Neural progenitor cell (in vitro differentiated cells): ENCODE measurements around the gene MYMX. TPM values are rescaled to one million over a fixed set of nuclear protein-coding genes. Genes with fewer than 3 reads are reported as not detected.
A peak's percentile ranks its signal among the peaks of the same experiment; 100 is the strongest.

ENCODE experiments used
- DNase-seq: peaks from one replicate; pipeline ENCODE4 v3.0.0-alpha.2; 2016; ENCODE audit warnings: low spot score
- H2AFZ ChIP-seq: fragments of 200-600 bp; sonication (generic); replicated peaks from 2 replicates; pipeline ENCODE4 v1.6.1; 2016; ENCODE audit warnings: antibody characterized with exemption
- H3F3A ChIP-seq: fragments of 200-600 bp; sonication (generic); 2 replicates; pipeline ENCODE4 v1.6.1; 2016; ENCODE audit warnings: antibody characterized with exemption, low read depth
- H3K27ac ChIP-seq: fragments of 200-600 bp; sonication (generic); 2 replicates; pipeline ENCODE4 v1.5.1; 2016; ENCODE audit warnings: mild to moderate bottlenecking
- H3K27me3 ChIP-seq: fragments of 200-600 bp; sonication (generic); 2 replicates; pipeline ENCODE4 v1.6.1; 2016; ENCODE audit warnings: mild to moderate bottlenecking, moderate library complexity
- H3K36me3 ChIP-seq: fragments of 200-600 bp; sonication (generic); 2 replicates; pipeline ENCODE4 v1.5.1; 2016
- H3K4me1 ChIP-seq: fragments of 200-600 bp; sonication (generic); 2 replicates; pipeline ENCODE4 v1.6.1; 2016; ENCODE audit warnings: mixed run types
- H3K4me2 ChIP-seq: fragments of 200-600 bp; sonication (generic); 2 replicates; pipeline ENCODE4 v1.6.1; 2016
- H3K4me3 ChIP-seq: fragments of 200-600 bp; sonication (generic); 2 replicates; pipeline ENCODE4 v1.5.1; 2016
- H3K79me2 ChIP-seq: fragments of 200-600 bp; sonication (generic); 2 replicates; pipeline ENCODE4 v1.6.1; 2016; ENCODE audit warnings: low read depth
- H3K9ac ChIP-seq: fragments of 200-600 bp; sonication (generic); 2 replicates; pipeline ENCODE4 v1.6.1; 2016
- H3K9me3 ChIP-seq: fragments of 200-600 bp; sonication (generic); 2 replicates; pipeline ENCODE4 v1.5.1; 2016; ENCODE audit warnings: low read depth
- H4K20me1 ChIP-seq: fragments of 200-600 bp; sonication (generic); 2 replicates; pipeline ENCODE4 v1.6.1; 2016; ENCODE audit warnings: low read depth
- H3K27ac Mint-ChIP-seq: 3 replicates; pipeline ENCODE4 v1.8.0; 2021; ENCODE audit warnings: mixed read lengths
- H3K27me3 Mint-ChIP-seq: 2 replicates; pipeline ENCODE4 v1.8.0; 2022; ENCODE audit warnings: low read depth, mild to moderate bottlenecking, inconsistent platforms, moderate library complexity, mixed read lengths; ENCODE audit not compliant: insufficient read depth
- H3K36me3 Mint-ChIP-seq: 3 replicates; pipeline ENCODE4 v1.8.0; 2021; ENCODE audit warnings: mixed read lengths
- H3K4me1 Mint-ChIP-seq: 3 replicates; pipeline ENCODE4 v1.8.0; 2021; ENCODE audit warnings: mixed read lengths
- H3K4me3 Mint-ChIP-seq: 3 replicates; pipeline ENCODE4 v1.8.0; 2021; ENCODE audit warnings: mild to moderate bottlenecking, moderate library complexity, mixed read lengths
- H3K9me3 Mint-ChIP-seq: 3 replicates; pipeline ENCODE4 v1.8.0; 2020; ENCODE audit warnings: mixed read lengths
- EZH2 ChIP-seq: fragments of 200-600 bp; sonication (generic); IDR thresholded peaks from 2 replicates; pipeline ENCODE4 v1.6.1; 2017; ENCODE audit warnings: antibody characterized with exemption, mild to moderate bottlenecking, moderate library complexity
- EZH2phosphoT487 ChIP-seq: fragments of 200-600 bp; sonication (generic); IDR thresholded peaks from 2 replicates; pipeline ENCODE4 v1.6.1; 2017; ENCODE audit warnings: antibody characterized with exemption
- total RNA-seq: library from RNA; depleted of rRNA; stranded (reverse); fragments of >200 nt; gene quantifications from 2 replicates; pipeline ENCODE4 v1.2.3, GENCODE V29; 2015; ENCODE audit warnings: low replicate concordance
- TF ChIP-seq, protein P1 (sequence below): fragments of 200-600 bp; sonication (generic); IDR thresholded peaks from 2 replicates; pipeline ENCODE4 v1.5.1; 2017; ENCODE audit warnings: antibody characterized with exemption, mild to moderate bottlenecking

MYMX gene
- total RNA-seq, 1 donor from 2014 or later, result 0.54 TPM

DNA sequence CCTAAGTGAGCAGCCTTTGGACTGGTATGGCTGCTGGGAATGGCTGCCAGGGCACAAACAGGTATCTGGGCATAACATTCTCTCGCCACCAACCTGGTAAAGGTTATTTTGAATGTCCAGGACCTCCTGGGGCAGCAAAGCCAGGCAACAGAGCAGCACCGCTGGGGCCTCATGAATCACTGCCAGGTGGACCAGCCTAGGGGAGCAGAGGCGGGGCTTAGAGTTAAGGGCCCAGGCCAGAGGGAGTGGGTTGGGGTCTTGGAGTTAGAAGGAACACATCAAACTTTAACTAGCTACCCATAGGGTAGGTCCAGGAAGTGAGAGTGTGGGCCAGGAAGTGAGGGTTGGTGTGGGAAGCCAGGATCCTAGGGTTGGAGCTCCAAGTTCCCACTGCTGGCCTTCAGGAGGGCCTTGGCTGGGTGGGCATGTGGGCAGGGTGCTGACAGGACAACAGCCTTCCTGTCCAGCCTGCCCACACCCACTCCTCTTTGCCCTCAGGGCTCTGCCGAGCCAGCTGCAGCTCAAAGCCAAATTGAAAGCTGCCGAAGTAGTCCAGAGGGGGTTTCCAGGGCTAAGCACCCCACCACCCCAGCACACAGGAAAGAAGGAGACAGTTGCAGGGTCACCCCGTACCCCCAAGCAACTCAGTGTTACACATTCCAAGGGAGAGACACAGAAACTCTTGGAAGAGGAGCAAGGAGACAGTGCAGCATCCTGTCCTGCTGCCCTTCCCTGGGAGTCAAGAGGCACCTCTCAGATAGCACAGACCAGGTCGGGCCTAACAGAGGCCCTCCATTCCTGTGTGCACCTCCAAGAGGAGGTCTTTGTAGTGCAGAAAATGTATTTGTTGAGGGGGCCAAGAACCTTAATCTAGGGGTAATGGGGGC lies 46.0 kb downstream of the MYMX start:
- Histone ChIP-seq H2AFZ (no peak overlapping the region), H3K9ac (peak overlapping the region; percentile 3), H3K9me3 (no peaks in the 10 kb centered on the region), H3K4me1 (peaks cover 19% of the 10 kb centered on the region), H3K4me3 (no peak overlapping the region), H3K27ac (no peak overlapping the region), H3K27me3 (no peaks in the 10 kb centered on the region), H3K4me2 (peak overlapping the region; percentile 83), H3F3A (peaks cover 8% of the 10 kb centered on the region), H4K20me1 (peaks cover 10% of the 10 kb centered on the region), H3K36me3 (no peaks in the 10 kb centered on the region), H3K79me2 (peaks cover 14% of the 10 kb centered on the region)
- peak overlapping the region; percentile 93 for H3K4me3 Mint-ChIP-seq
- DNase-seq, result no peak
- TF ChIP-seq, protein P1, sequence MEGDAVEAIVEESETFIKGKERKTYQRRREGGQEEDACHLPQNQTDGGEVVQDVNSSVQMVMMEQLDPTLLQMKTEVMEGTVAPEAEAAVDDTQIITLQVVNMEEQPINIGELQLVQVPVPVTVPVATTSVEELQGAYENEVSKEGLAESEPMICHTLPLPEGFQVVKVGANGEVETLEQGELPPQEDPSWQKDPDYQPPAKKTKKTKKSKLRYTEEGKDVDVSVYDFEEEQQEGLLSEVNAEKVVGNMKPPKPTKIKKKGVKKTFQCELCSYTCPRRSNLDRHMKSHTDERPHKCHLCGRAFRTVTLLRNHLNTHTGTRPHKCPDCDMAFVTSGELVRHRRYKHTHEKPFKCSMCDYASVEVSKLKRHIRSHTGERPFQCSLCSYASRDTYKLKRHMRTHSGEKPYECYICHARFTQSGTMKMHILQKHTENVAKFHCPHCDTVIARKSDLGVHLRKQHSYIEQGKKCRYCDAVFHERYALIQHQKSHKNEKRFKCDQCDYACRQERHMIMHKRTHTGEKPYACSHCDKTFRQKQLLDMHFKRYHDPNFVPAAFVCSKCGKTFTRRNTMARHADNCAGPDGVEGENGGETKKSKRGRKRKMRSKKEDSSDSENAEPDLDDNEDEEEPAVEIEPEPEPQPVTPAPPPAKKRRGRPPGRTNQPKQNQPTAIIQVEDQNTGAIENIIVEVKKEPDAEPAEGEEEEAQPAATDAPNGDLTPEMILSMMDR, result no peak
- TF ChIP-seq EZH2 (no peak), EZH2phosphoT487 (no peak)
- no peaks in the 10 kb centered on the region for H3K36me3 Mint-ChIP-seq
- peaks cover 45% of the 10 kb centered on the region for H3K4me1 Mint-ChIP-seq
- no peak overlapping the region for H3K27ac Mint-ChIP-seq
- H3K27me3 Mint-ChIP-seq, result peaks cover 3% of the 10 kb centered on the region
- H3K9me3 Mint-ChIP-seq, result no peaks in the 10 kb centered on the region

DNA sequence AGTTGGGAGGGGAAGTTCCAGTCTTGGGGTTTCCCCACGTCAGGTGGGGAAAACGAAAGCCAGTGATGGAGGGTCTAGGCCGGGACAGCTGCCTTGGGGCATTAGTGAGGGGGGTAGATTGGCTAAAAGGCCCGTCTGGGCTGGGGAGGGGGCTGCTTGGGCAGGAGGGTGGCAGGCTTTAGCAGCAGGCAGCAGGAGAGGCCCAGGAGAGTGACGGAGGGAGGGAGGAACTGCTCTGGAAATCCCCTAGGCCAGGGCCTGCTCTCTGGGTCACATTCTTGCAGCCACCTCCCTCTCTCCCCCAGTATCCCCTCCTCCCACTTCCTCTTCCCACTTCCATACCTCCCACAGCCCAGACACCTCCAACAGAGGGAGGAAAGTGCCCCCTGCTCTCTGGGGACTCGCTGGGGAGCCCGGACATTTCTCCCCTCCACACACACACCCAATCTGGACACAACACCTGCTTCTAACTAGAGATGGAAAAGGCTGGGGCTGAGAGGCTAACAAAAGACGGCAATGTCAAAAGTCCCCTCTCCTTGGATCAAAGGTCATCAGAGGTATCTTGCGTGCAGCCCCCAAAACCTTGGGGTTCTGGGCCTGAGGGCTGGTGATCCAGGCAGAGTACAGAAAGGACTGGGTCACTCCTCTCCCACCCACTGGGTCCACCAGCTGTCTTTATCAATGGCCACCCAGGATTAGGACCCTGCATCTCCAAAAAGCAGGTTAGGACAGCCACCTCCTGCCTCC lies 46.8 kb downstream of the MYMX start:
- Histone ChIP-seq H3K79me2 (peaks cover 14% of the 10 kb centered on the region), H3F3A (peaks cover 12% of the 10 kb centered on the region), H3K9ac (peak overlapping the region; percentile 3), H4K20me1 (peaks cover 10% of the 10 kb centered on the region), H2AFZ (no peak overlapping the region), H3K36me3 (no peaks in the 10 kb centered on the region), H3K27ac (no peak overlapping the region), H3K9me3 (no peaks in the 10 kb centered on the region), H3K27me3 (no peaks in the 10 kb centered on the region), H3K4me2 (peak overlapping the region; percentile 83), H3K4me1 (peaks cover 25% of the 10 kb centered on the region), H3K4me3 (peak overlapping the region; percentile 73)
- no peak for DNase-seq
- H3K4me3 Mint-ChIP-seq, result peak overlapping the region; percentile 93
- H3K36me3 Mint-ChIP-seq, result no peaks in the 10 kb centered on the region
- TF ChIP-seq, protein P1, result no peak
- no peak for TF ChIP-seq EZH2
- no peak for TF ChIP-seq EZH2phosphoT487
- H3K27me3 Mint-ChIP-seq, result no peaks in the 10 kb centered on the region
- no peak overlapping the region for H3K27ac Mint-ChIP-seq
- peaks cover 46% of the 10 kb centered on the region for H3K4me1 Mint-ChIP-seq
- no peaks in the 10 kb centered on the region for H3K9me3 Mint-ChIP-seq

GRCh38 chr6:44264154-44265006 lies 47.7 kb downstream of the MYMX start:
- peak overlapping the region; percentile 84 for H3K27ac Mint-ChIP-seq
- Histone ChIP-seq H3K4me1 (peaks cover 33% of the 10 kb centered on the region), H4K20me1 (peaks cover 10% of the 10 kb centered on the region), H3K27ac (no peak overlapping the region), H2AFZ (peak overlapping the region; percentile 64), H3K79me2 (peaks cover 14% of the 10 kb centered on the region), H3K4me3 (peak overlapping the region; percentile 73), H3K36me3 (no peaks in the 10 kb centered on the region), H3K9me3 (no peaks in the 10 kb centered on the region), H3K27me3 (peaks cover 7% of the 10 kb centered on the region), H3K9ac (peak overlapping the region; percentile 56), H3K4me2 (peak overlapping the region; percentile 83), H3F3A (peaks cover 21% of the 10 kb centered on the region)
- no peaks in the 10 kb centered on the region for H3K9me3 Mint-ChIP-seq
- no peaks in the 10 kb centered on the region for H3K36me3 Mint-ChIP-seq
- TF ChIP-seq EZH2, result no peak
- TF ChIP-seq, protein P1, result no peak
- no peak for TF ChIP-seq EZH2phosphoT487
- no peaks in the 10 kb centered on the region for H3K27me3 Mint-ChIP-seq
- peaks cover 53% of the 10 kb centered on the region for H3K4me1 Mint-ChIP-seq
- DNase-seq, result no peak
- H3K4me3 Mint-ChIP-seq, result peak overlapping the region; percentile 93
